ENCODE results near the gene PPM1H.

Gene PPM1H

GRCh38 chr12:62778187-62778586, 156.8 kb downstream of the PPM1H start:
- no peak overlapping the region for H3K4me3 ChIP-seq (ENCODE audit: low read depth, low read length)
- DNase-seq (ENCODE audit: low read depth) = no peak
- TF ChIP-seq CTCF (IDR thresholded peaks at IDR 0.05; ENCODE audit: low read depth, low read length) (no peak), POLR2A (IDR thresholded peaks at IDR 0.05; ENCODE audit: extremely low read depth, insufficient read length) (no peak), MYC (IDR thresholded peaks at IDR 0.05; ENCODE audit: low read depth, low read length) (no peak)

- no peak for DNase-seq (ENCODE audit: low read depth)
- no peak overlapping the region for H3K4me3 ChIP-seq (ENCODE audit: low read depth, low read length)
- TF ChIP-seq POLR2A (IDR thresholded peaks at IDR 0.05; ENCODE audit: extremely low read depth, insufficient read length) (no peak), MYC (IDR thresholded peaks at IDR 0.05; ENCODE audit: low read depth, low read length) (no peak), MAX (IDR thresholded peaks at IDR 0.05; ENCODE audit: low read depth, low read length) (no peak), CTCF (IDR thresholded peaks at IDR 0.05; ENCODE audit: low read depth, low read length) (no peak)
Observed at GRCh38 chr12:62776997-62777396, 158.0 kb downstream of the PPM1H start.

- TF ChIP-seq MYC (IDR thresholded peaks at IDR 0.05; ENCODE audit: low read depth, low read length) (no peak), MAX (IDR thresholded peaks at IDR 0.05; ENCODE audit: low read depth, low read length) (no peak), POLR2A (IDR thresholded peaks at IDR 0.05; ENCODE audit: extremely low read depth, insufficient read length) (no peak), CTCF (IDR thresholded peaks at IDR 0.05; ENCODE audit: low read depth, low read length) (no peak)
- no peak for DNase-seq (ENCODE audit: low read depth)
- H3K4me3 ChIP-seq (ENCODE audit: low read depth, low read length) = no peak overlapping the region
Observed at GRCh38 chr12:62776575-62776974, 158.4 kb downstream of the PPM1H start.

GRCh38 chr12:62774794-62775193, 160.2 kb downstream of the PPM1H start:
- TF ChIP-seq MYC (IDR thresholded peaks at IDR 0.05; ENCODE audit: low read depth, low read length) (no peak), MAX (IDR thresholded peaks at IDR 0.05; ENCODE audit: low read depth, low read length) (no peak)
- peak; percentile 29 for DNase-seq (ENCODE audit: low read depth)
- H3K4me3 ChIP-seq (ENCODE audit: low read depth, low read length) = no peak overlapping the region

- H3K4me3 ChIP-seq (ENCODE audit: low read depth, low read length) = no peak overlapping the region
- TF ChIP-seq POLR2A (IDR thresholded peaks at IDR 0.05; ENCODE audit: extremely low read depth, insufficient read length) = no peak
- no peak for TF ChIP-seq MAX (IDR thresholded peaks at IDR 0.05; ENCODE audit: low read depth, low read length)
- TF ChIP-seq CTCF (IDR thresholded peaks at IDR 0.05; ENCODE audit: low read depth, low read length) = no peak
- TF ChIP-seq MYC (IDR thresholded peaks at IDR 0.05; ENCODE audit: low read depth, low read length) = no peak
- DNase-seq (ENCODE audit: low read depth) = no peak
Observed at GRCh38 chr12:62772416-62772955, 162.5 kb downstream of the PPM1H start.

- TF ChIP-seq POLR2A (IDR thresholded peaks at IDR 0.05; ENCODE audit: extremely low read depth, insufficient read length) (no peak), CTCF (IDR thresholded peaks at IDR 0.05; ENCODE audit: low read depth, low read length) (no peak), MYC (IDR thresholded peaks at IDR 0.05; ENCODE audit: low read depth, low read length) (no peak), MAX (IDR thresholded peaks at IDR 0.05; ENCODE audit: low read depth, low read length) (no peak)
- no peak for DNase-seq (ENCODE audit: low read depth)
- H3K4me3 ChIP-seq (ENCODE audit: low read depth, low read length) = no peak overlapping the region
Observed at GRCh38 chr12:62771828-62772227, 163.1 kb downstream of the PPM1H start.
